ENCODE data around the gene EBF3.

EBF3 gene

DNA sequence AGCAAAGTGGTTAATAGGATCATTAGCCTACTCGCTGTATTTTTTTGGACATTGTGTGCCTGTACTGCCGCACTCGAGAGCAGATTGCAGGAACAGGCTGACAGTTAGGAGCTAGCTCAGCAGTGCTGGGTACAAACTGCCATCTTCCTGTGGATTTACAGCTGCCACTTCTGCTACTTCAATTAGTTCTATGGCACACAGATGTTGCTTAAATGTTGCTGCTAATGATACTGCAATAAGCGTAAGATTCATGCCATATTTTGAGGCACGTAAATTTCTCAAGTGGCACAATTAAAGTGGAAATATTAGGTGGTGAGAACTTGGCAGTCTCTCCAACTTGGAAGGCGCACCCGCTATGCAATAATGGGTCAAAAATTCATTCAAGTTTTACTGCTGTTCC is 171.9 kb downstream of the EBF3 start:
- H3K4me3 ChIP-seq (ENCODE audit: low read length): no peak overlapping the region
- no peak for TF ChIP-seq ZNF274 (IDR thresholded peaks at IDR 0.05; ENCODE audit: low read depth, low read length)

- H3K4me3 ChIP-seq (ENCODE audit: low read length): no peak overlapping the region
- no peak for TF ChIP-seq ZNF274 (IDR thresholded peaks at IDR 0.05; ENCODE audit: low read depth, low read length)
These were observed 173.2 kb downstream of the EBF3 start for GRCh38 chr10:129790715-129791446.

- TF ChIP-seq ZNF274 (IDR thresholded peaks at IDR 0.05; ENCODE audit: low read depth, low read length): no peak
- H3K4me3 ChIP-seq (ENCODE audit: low read length): no peak overlapping the region
These were observed 175.9 kb downstream of the EBF3 start for GRCh38 chr10:129788215-129788614.

GRCh38 chr10:129787557-129787956 is 176.5 kb downstream of the EBF3 start:
- TF ChIP-seq ZNF274 (IDR thresholded peaks at IDR 0.05; ENCODE audit: low read depth, low read length): no peak
- no peak overlapping the region for H3K4me3 ChIP-seq (ENCODE audit: low read length)

- no peak for TF ChIP-seq ZNF274 (IDR thresholded peaks at IDR 0.05; ENCODE audit: low read depth, low read length)
- H3K4me3 ChIP-seq (ENCODE audit: low read length): no peak overlapping the region
These were observed 177.9 kb downstream of the EBF3 start for GRCh38 chr10:129786216-129786615.

DNA sequence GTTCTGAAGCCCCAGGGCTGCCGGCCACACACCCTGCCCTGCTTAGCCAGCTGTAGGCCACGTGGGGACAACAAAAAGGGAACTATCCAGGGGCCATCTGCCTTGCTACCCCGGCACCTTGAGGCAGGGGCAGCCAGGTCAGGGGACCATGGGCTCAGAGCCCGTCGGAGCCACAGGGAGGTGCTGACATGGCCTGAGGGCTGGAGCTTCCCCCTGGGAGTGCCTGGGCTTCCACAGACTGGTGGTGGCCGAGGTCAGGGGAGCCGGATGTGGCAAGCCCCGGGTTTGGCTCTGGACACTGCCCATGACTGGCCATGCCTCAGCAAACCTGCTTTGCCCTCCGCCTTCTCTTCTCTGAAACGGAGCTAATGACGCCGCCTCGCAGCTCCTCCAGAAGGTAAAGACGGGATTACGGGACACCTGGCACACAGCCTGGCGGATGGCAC is 178.5 kb downstream of the EBF3 start:
- TF ChIP-seq ZNF274 (IDR thresholded peaks at IDR 0.05; ENCODE audit: low read depth, low read length): no peak

More for the DNA sequence above, 178.5 kb downstream of the EBF3 start:
- H3K4me3 ChIP-seq (ENCODE audit: low read length): no peak overlapping the region

Data from GM08714 (cell line).